Mesenchymal stem cell (in vitro differentiated cells and primary cell): ENCODE measurements around the gene DCPS.
A peak's percentile ranks its signal among the peaks of the same experiment; 100 is the strongest.
"Not testable (repeated sequence)": the region's sequence is repeated elsewhere in the genome, so short reads cannot be mapped to it uniquely, and the experiment has no call there.

Experiments used
- DNase-seq: peaks from one replicate; pipeline ENCODE4 v3.0.0-alpha.2; 2013
- H2AFZ ChIP-seq: one replicate; pipeline ENCODE4 v1.6.1; 2013; ENCODE audit warnings: low read depth, mild to moderate bottlenecking, control low read depth, inconsistent platforms, low read length, moderate library complexity
- H2AK5ac ChIP-seq: 2 replicates; pipeline ENCODE4 v1.6.1; 2013; ENCODE audit warnings: low read length, moderate library complexity, mild to moderate bottlenecking, inconsistent platforms; ENCODE audit not compliant: severe bottlenecking
- H2BK120ac ChIP-seq: one replicate; pipeline ENCODE4 v1.6.1; 2013; ENCODE audit warnings: low read depth, mild to moderate bottlenecking, inconsistent platforms, low read length, moderate library complexity
- H2BK12ac ChIP-seq, 2 experiments: one replicate each; pipeline ENCODE4 v1.6.1; 2013; ENCODE audit warnings: inconsistent platforms in 2 of 2, low read length in 2 of 2, mild to moderate bottlenecking in 2 of 2, moderate library complexity in 2 of 2, control low read depth in 1 of 2
- H2BK15ac ChIP-seq: one replicate; pipeline ENCODE4 v1.6.1; 2013; ENCODE audit warnings: mild to moderate bottlenecking, low read depth, inconsistent platforms; ENCODE audit not compliant: poor library complexity, severe bottlenecking
- H2BK5ac ChIP-seq: 2 replicates; pipeline ENCODE4 v1.6.1; 2013; ENCODE audit warnings: low read depth, mild to moderate bottlenecking, low read length, control low read depth, inconsistent platforms; ENCODE audit not compliant: poor library complexity, severe bottlenecking
- H3K14ac ChIP-seq, 2 experiments: one replicate each; pipeline ENCODE4 v1.6.1; 2013; ENCODE audit warnings: inconsistent platforms in 2 of 2, low read length in 2 of 2, control low read depth in 1 of 2, mild to moderate bottlenecking in 1 of 2, moderate library complexity in 1 of 2
- H3K18ac ChIP-seq, 2 experiments: one replicate each; pipeline ENCODE4 v1.6.1; 2013; ENCODE audit warnings: inconsistent platforms in 2 of 2, low read length in 2 of 2, control low read depth in 1 of 2, low read depth in 1 of 2, mild to moderate bottlenecking in 1 of 2
- H3K23ac ChIP-seq, 2 experiments: one replicate each; pipeline ENCODE4 v1.6.1; 2013; ENCODE audit warnings: inconsistent platforms in 2 of 2, low read length in 2 of 2, mild to moderate bottlenecking in 2 of 2, moderate library complexity in 2 of 2, control low read depth in 1 of 2
- H3K27ac ChIP-seq: 2 replicates; pipeline ENCODE4 v1.5.1; 2013; ENCODE audit warnings: mild to moderate bottlenecking, moderate library complexity, low read length, control low read depth, inconsistent platforms; ENCODE audit not compliant: poor library complexity, severe bottlenecking
- H3K27me3 ChIP-seq, 2 experiments: 2 replicates each; pipeline versions ENCODE4 v1.6.1 to v1.7.0; 2013; ENCODE audit warnings: low read length in 2 of 2, mild to moderate bottlenecking in 2 of 2, moderate library complexity in 2 of 2, control low read depth in 1 of 2, inconsistent platforms in 1 of 2; ENCODE audit not compliant: control insufficient read depth in 1 of 2, insufficient read depth in 1 of 2
- H3K36me3 ChIP-seq, 2 experiments: 2 replicates each; pipeline versions ENCODE4 v1.6.1 to v1.7.0; 2013; ENCODE audit warnings: low read length in 2 of 2, control low read depth in 1 of 2, inconsistent platforms in 1 of 2, low read depth in 1 of 2, mild to moderate bottlenecking in 1 of 2; ENCODE audit not compliant: insufficient read depth in 2 of 2, control insufficient read depth in 1 of 2
- H3K4ac ChIP-seq, 2 experiments: one replicate each; pipeline ENCODE4 v1.6.1; 2013; ENCODE audit warnings: inconsistent platforms in 2 of 2, low read length in 2 of 2, mild to moderate bottlenecking in 2 of 2, moderate library complexity in 2 of 2, control low read depth in 1 of 2, low read depth in 1 of 2
- H3K4me1 ChIP-seq: 2 replicates; pipeline ENCODE4 v1.6.1; 2013; ENCODE audit warnings: low read depth, low read length, control low read depth; ENCODE audit not compliant: control insufficient read depth, insufficient read depth
- H3K4me2 ChIP-seq: 2 replicates; pipeline ENCODE4 v1.6.1; 2013; ENCODE audit warnings: low read length, mild to moderate bottlenecking, inconsistent platforms; ENCODE audit not compliant: poor library complexity, severe bottlenecking
- H3K4me3 ChIP-seq, 2 experiments: 2 replicates each; pipeline versions ENCODE4 v1.5.1 to v1.7.0; 2013; ENCODE audit warnings: low read length in 2 of 2, mild to moderate bottlenecking in 2 of 2, control low read depth in 1 of 2, low read depth in 1 of 2; ENCODE audit not compliant: insufficient read depth in 1 of 2
- H3K79me1 ChIP-seq: replicated peaks from 2 replicates; pipeline ENCODE4 v1.6.1; 2013; ENCODE audit warnings: mild to moderate bottlenecking, control low read depth, low read length, inconsistent platforms; ENCODE audit not compliant: poor library complexity, severe bottlenecking
- H3K9ac ChIP-seq: 2 replicates; pipeline ENCODE4 v1.7.0; 2013; ENCODE audit warnings: mild to moderate bottlenecking, low read length, moderate library complexity
- H3K9me3 ChIP-seq: 2 replicates; pipeline ENCODE4 v1.7.0; 2013; ENCODE audit warnings: mild to moderate bottlenecking, low read length; ENCODE audit not compliant: control insufficient read depth
- H4K8ac ChIP-seq: one replicate; pipeline ENCODE4 v1.6.1; 2013; ENCODE audit warnings: inconsistent platforms, mild to moderate bottlenecking, low read length, moderate library complexity
- H4K91ac ChIP-seq: one replicate; pipeline ENCODE4 v1.6.1; 2013; ENCODE audit warnings: mild to moderate bottlenecking, low read length, inconsistent platforms
- WGBS: methylation state at CpG from one replicate; pipeline ENCODE4 v1.1.7; 2013; ENCODE audit warnings: mixed read lengths; 5-methylcytosine and 5-hydroxymethylcytosine counted together

DCPS gene

GRCh38 chr11:126381960-126382359, 78.1 kb downstream of the DCPS start:
- H2BK5ac ChIP-seq, H4K91ac ChIP-seq, H3K23ac ChIP-seq, H2BK120ac ChIP-seq, H2AFZ ChIP-seq, H3K4me2 ChIP-seq, H3K18ac ChIP-seq, H2BK12ac ChIP-seq, H3K36me3 ChIP-seq, DNase-seq, H3K9ac ChIP-seq, H3K27me3 ChIP-seq, H3K4ac ChIP-seq, H3K9me3 ChIP-seq, H3K14ac ChIP-seq, H2AK5ac ChIP-seq, H2BK15ac ChIP-seq, H4K8ac ChIP-seq, H3K4me1 ChIP-seq, H3K4me3 ChIP-seq, H3K27ac ChIP-seq: not testable (repeated sequence)
- WGBS = 38% methylated on average over 1 of the region's 10 CpGs
- peaks cover 30% of the 10 kb centered on the region for H3K79me1 ChIP-seq

- not testable (repeated sequence) for H3K9me3 ChIP-seq, H2BK5ac ChIP-seq, H4K91ac ChIP-seq, DNase-seq, H3K9ac ChIP-seq, H3K4me1 ChIP-seq, H4K8ac ChIP-seq, H2BK12ac ChIP-seq, H3K36me3 ChIP-seq, H2BK120ac ChIP-seq, H3K4ac ChIP-seq, H3K27me3 ChIP-seq, H3K4me3 ChIP-seq, H3K27ac ChIP-seq, H2BK15ac ChIP-seq, H2AFZ ChIP-seq, H2AK5ac ChIP-seq, H3K23ac ChIP-seq, H3K4me2 ChIP-seq, H3K18ac ChIP-seq, H3K14ac ChIP-seq
- peaks cover 31% of the 10 kb centered on the region for H3K79me1 ChIP-seq
- 100% methylated on average over 1 of the region's 4 CpGs for WGBS
Measured at GRCh38 chr11:126382641-126383040, 78.8 kb downstream of the DCPS start.

GRCh38 chr11:126383339-126384335, 79.8 kb downstream of the DCPS start:
- no peak overlapping the region for H3K14ac ChIP-seq
- peaks cover 31% of the 10 kb centered on the region for H3K79me1 ChIP-seq
- no peak overlapping the region for H2BK15ac ChIP-seq
- H3K4ac ChIP-seq = no peak overlapping the region
- peak overlapping the region; percentile 54 for H4K8ac ChIP-seq
- no peak overlapping the region for H4K91ac ChIP-seq
- H2BK12ac ChIP-seq = no peak overlapping the region
- H2AFZ ChIP-seq = no peak overlapping the region
- no peaks in the 10 kb centered on the region for H3K4me1 ChIP-seq
- H3K4me2 ChIP-seq = no peak overlapping the region
- no peak overlapping the region for H3K9ac ChIP-seq
- H3K27me3 ChIP-seq = no peaks in the 10 kb centered on the region
- H3K18ac ChIP-seq = no peak overlapping the region
- no peak for DNase-seq
- WGBS = 94% methylated on average over 18 of the region's 20 CpGs
- H3K36me3 ChIP-seq = peaks cover 0 to 6% of the 10 kb centered on the region in 2 experiments
- no peak overlapping the region for H2BK120ac ChIP-seq
- no peak overlapping the region for H2AK5ac ChIP-seq
- no peak overlapping the region for H3K27ac ChIP-seq
- no peaks in the 10 kb centered on the region for H3K9me3 ChIP-seq
- no peak overlapping the region for H3K4me3 ChIP-seq
- no peak overlapping the region for H2BK5ac ChIP-seq
- no peak overlapping the region for H3K23ac ChIP-seq

GRCh38 chr11:126384449-126385070, 80.7 kb downstream of the DCPS start:
- Histone ChIP-seq H3K4me3 (no peak overlapping the region), H3K27me3 (no peaks in the 10 kb centered on the region), H3K14ac (no peak overlapping the region), H4K8ac (no peak overlapping the region), H3K36me3 (peaks cover 0 to 6% of the 10 kb centered on the region in 2 experiments), H3K4ac (no peak overlapping the region), H3K27ac (no peak overlapping the region), H3K9ac (no peak overlapping the region), H3K79me1 (peaks cover 30% of the 10 kb centered on the region), H3K9me3 (no peaks in the 10 kb centered on the region), H3K4me2 (no peak overlapping the region), H2BK15ac (no peak overlapping the region), H2BK120ac (no peak overlapping the region), H2AFZ (no peak overlapping the region), H3K4me1 (no peaks in the 10 kb centered on the region), H2AK5ac (no peak overlapping the region), H2BK12ac (no peak overlapping the region), H4K91ac (no peak overlapping the region), H3K18ac (no peak overlapping the region), H2BK5ac (no peak overlapping the region), H3K23ac (no peak overlapping the region)
- WGBS = 94% methylated on average over 7 of the region's 9 CpGs
- no peak for DNase-seq
